ENCODE results near the gene PPFIA2.
"Not testable (repeated sequence)": the region's sequence is repeated elsewhere in the genome, so short reads cannot be mapped to it uniquely, and the experiment has no call there.

Gene PPFIA2

DNA sequence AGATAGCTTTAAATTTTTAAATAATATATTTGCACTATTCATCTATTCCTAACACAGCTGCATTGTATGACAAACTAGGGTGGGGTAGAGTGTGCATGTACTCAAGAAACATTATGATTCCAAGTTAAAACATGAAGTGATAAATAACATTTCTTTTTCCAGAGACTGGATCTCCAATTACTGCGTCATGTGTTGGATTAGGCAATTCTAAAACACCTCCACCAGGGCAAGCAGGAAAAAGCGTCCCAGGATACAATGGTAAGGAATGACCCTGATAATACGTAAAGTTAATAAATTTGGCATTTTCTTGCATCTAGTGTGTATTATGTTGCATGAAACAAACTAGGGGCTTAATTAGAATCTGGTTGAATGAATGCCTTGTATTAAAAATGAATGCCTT lies 542.4 kb downstream of the PPFIA2 start:
- Histone ChIP-seq H3K4me3 (ENCODE audit: low read depth, low read length) (no peak overlapping the region), H2AFZ (ENCODE audit: low read length, unreplicated experiment) (no peak overlapping the region), H3K27me3 (ENCODE audit: insufficient read depth, low read length) (no peaks in the 10 kb centered on the region), H3K4me1 (ENCODE audit: control insufficient read depth, insufficient read depth, low read length, unreplicated experiment) (peaks cover 3% of the 10 kb centered on the region), H3K36me3 (ENCODE audit: insufficient read depth, low read length) (no peaks in the 10 kb centered on the region), H3K27ac (ENCODE audit: low read depth, low read length) (no peak overlapping the region), H3K79me2 (ENCODE audit: control insufficient read depth, insufficient read depth, low read length, unreplicated experiment) (no peaks in the 10 kb centered on the region)

- no peaks in the 10 kb centered on the region for H3K36me3 ChIP-seq (ENCODE audit: insufficient read depth, low read length)
- H3K4me1 ChIP-seq (ENCODE audit: control insufficient read depth, insufficient read depth, low read length, unreplicated experiment), result peaks cover 27% of the 10 kb centered on the region
- H2AFZ ChIP-seq (ENCODE audit: low read length, unreplicated experiment), result no peak overlapping the region
- no peaks in the 10 kb centered on the region for H3K79me2 ChIP-seq (ENCODE audit: control insufficient read depth, insufficient read depth, low read length, unreplicated experiment)
- H3K4me3 ChIP-seq (ENCODE audit: low read depth, low read length), result no peak overlapping the region
- no peak overlapping the region for H3K27ac ChIP-seq (ENCODE audit: low read depth, low read length)
- no peaks in the 10 kb centered on the region for H3K27me3 ChIP-seq (ENCODE audit: insufficient read depth, low read length)
Observed at GRCh38 chr12:81212996-81213696, 546.0 kb downstream of the PPFIA2 start.

- Histone ChIP-seq H3K36me3 (ENCODE audit: insufficient read depth, low read length) (no peaks in the 10 kb centered on the region), H3K27me3 (ENCODE audit: insufficient read depth, low read length) (no peaks in the 10 kb centered on the region), H3K79me2 (ENCODE audit: control insufficient read depth, insufficient read depth, low read length, unreplicated experiment) (no peaks in the 10 kb centered on the region), H2AFZ (ENCODE audit: low read length, unreplicated experiment) (no peak overlapping the region), H3K27ac (ENCODE audit: low read depth, low read length) (no peak overlapping the region), H3K4me3 (ENCODE audit: low read depth, low read length) (no peak overlapping the region), H3K4me1 (ENCODE audit: control insufficient read depth, insufficient read depth, low read length, unreplicated experiment) (peaks cover 31% of the 10 kb centered on the region)
Observed at GRCh38 chr12:81211306-81211705, 547.8 kb downstream of the PPFIA2 start.

- H3K36me3 ChIP-seq (ENCODE audit: insufficient read depth, low read length); H2AFZ ChIP-seq (ENCODE audit: low read length, unreplicated experiment); H3K79me2 ChIP-seq (ENCODE audit: control insufficient read depth, insufficient read depth, low read length, unreplicated experiment); H3K27me3 ChIP-seq (ENCODE audit: insufficient read depth, low read length); H3K4me3 ChIP-seq (ENCODE audit: low read depth, low read length); H3K27ac ChIP-seq (ENCODE audit: low read depth, low read length): not testable (repeated sequence)
- H3K4me1 ChIP-seq (ENCODE audit: control insufficient read depth, insufficient read depth, low read length, unreplicated experiment), result peaks cover 31% of the 10 kb centered on the region
Observed at GRCh38 chr12:81209772-81210225, 549.4 kb downstream of the PPFIA2 start.

DNA sequence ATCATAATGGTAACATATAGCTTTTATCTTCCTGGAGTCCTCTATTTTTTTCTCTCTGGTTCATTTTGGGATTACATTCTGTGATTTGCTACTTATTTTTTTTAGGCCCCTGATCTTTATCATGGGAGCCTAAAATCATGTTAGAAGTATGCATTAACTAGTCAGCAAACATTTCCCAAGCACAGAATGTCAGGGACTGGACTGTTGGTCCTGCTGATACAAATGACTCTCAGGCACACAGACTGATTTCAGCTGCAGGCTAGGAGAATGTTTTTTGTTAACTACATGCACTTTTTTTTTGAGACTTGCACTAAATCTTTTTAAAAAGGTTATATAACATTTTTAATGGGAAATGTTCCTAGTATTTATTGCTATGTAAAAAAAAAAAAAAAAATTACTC lies 550.1 kb downstream of the PPFIA2 start:
- Histone ChIP-seq H3K4me1 (ENCODE audit: control insufficient read depth, insufficient read depth, low read length, unreplicated experiment) (peaks cover 31% of the 10 kb centered on the region), H3K27me3 (ENCODE audit: insufficient read depth, low read length) (no peaks in the 10 kb centered on the region), H3K4me3 (ENCODE audit: low read depth, low read length) (no peak overlapping the region), H2AFZ (ENCODE audit: low read length, unreplicated experiment) (no peak overlapping the region), H3K79me2 (ENCODE audit: control insufficient read depth, insufficient read depth, low read length, unreplicated experiment) (no peaks in the 10 kb centered on the region), H3K36me3 (ENCODE audit: insufficient read depth, low read length) (no peaks in the 10 kb centered on the region), H3K27ac (ENCODE audit: low read depth, low read length) (no peak overlapping the region)

DNA sequence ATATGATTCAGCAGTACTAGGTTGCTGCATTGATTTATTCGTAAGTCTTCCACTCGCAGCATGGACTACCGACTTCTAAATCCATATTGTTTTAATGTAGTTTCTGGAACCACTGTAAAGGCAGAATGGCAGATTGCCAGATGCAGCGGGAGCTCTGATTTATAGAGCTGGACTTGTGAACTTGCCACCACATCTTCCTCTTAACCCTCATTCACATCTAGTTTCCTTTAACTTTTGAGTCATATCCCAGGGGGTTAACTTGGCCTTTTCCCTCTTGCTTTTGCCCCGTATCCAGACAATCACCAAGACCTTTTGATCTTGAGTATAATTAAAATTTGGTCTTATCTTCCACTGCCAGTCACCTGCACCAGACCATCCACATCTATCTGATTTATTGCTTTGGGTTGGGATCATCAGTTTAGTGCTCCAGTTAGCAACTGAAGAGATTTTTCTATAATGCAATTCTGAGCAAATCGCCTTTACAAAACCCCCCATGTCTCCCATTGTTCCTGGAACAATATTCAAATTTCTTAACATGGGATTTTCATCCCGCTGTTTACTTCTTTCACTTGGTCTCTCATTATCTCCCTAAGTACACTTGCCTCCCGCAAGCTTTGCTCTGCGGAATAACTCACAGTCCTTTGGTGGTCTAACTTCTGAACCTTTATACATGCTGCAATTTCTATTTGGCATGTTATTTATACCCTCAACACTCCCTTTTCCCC lies 550.8 kb downstream of the PPFIA2 start:
- Histone ChIP-seq H3K27me3 (ENCODE audit: insufficient read depth, low read length) (no peaks in the 10 kb centered on the region), H3K27ac (ENCODE audit: low read depth, low read length) (no peak overlapping the region), H3K36me3 (ENCODE audit: insufficient read depth, low read length) (no peaks in the 10 kb centered on the region), H2AFZ (ENCODE audit: low read length, unreplicated experiment) (no peak overlapping the region), H3K4me3 (ENCODE audit: low read depth, low read length) (peak overlapping the region; percentile 27; the same call in 1 of the 2 replicates), H3K79me2 (ENCODE audit: control insufficient read depth, insufficient read depth, low read length, unreplicated experiment) (no peaks in the 10 kb centered on the region), H3K4me1 (ENCODE audit: control insufficient read depth, insufficient read depth, low read length, unreplicated experiment) (peaks cover 31% of the 10 kb centered on the region)

Data from ACC112 (cell line).